ENCODE data around the gene FAM200A. TPM values are rescaled to one million over a fixed set of nuclear protein-coding genes. Genes with fewer than 3 reads are reported as not detected.

FAM200A gene
- total and polyA plus RNA-seq, 2 of the 4 experiments (the other 2 are of a cell fraction): 5.9 to 6.0 TPM

DNA sequence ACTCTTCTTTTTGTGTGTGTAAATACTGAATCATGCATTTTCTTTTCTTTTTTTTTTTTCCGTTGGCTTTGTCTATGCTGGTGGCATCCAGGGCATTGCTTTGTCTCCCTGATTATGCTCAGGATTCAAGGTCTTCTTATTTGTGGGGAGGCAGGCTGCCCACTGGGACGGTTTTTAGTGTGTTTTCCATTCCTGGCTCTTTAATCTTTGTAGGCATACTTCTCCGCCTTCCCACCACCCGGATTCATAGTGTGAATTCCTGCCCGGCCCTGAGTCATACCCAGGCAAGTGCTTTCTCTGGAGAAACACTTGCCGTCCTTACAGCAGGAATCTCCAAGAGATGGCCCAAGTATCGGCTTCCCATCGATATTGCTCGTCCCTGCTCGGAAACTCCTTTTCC is 11.7 kb upstream of the FAM200A start:
- intact Hi-C loops (cut with micrococcal nuclease): loop anchor here (2.0 to 5.0 kb wide), 2 partner anchors 54 to 59 kb away; partner anchors contain the start of genes ZKSCAN5 and ZSCAN25
- BruUV-seq (replicated peaks): no TSS peak

More for the DNA sequence above, 11.7 kb upstream of the FAM200A start:
- peaks cover 17% of the 10 kb centered on the region for H3K4me1 ChIP-seq (ENCODE audit: control insufficient read depth, insufficient read depth, low read length)
- no peak overlapping the region for H2AK5ac ChIP-seq (ENCODE audit: low read depth, low read length)
- H3K27ac ChIP-seq (ENCODE audit: insufficient read depth, low read length): peak overlapping the region; percentile 67
- no CpG with 5 or more reads among the region's 10 CpGs for WGBS, 2 experiments (ENCODE audit: extremely low coverage in 2 of 2, insufficient read length in 1 of 2)
- no peaks in the 10 kb centered on the region for H3K9me3 ChIP-seq (ENCODE audit: control insufficient read depth, insufficient read depth, low read length)
- TF ChIP-seq RFX5 (IDR thresholded peaks at IDR 0.05; ENCODE audit: low read depth, low read length) (no peak), MAFK (IDR thresholded peaks at IDR 0.05; ENCODE audit: low read depth, low read length) (no peak), FOS (IDR thresholded peaks at IDR 0.05; ENCODE audit: low read depth, low read length) (peak; percentile 51; the same call in 1 of the 2 replicates), CHD1 (IDR thresholded peaks at IDR 0.05; ENCODE audit: low read depth, low read length) (peak; percentile 66; the same call in 1 of the 2 replicates), MAZ (IDR thresholded peaks at IDR 0.05; ENCODE audit: borderline replicate concordance, low read depth, low read length) (no peak; the same call in 1 of the 2 replicates), RCOR1 (IDR thresholded peaks at IDR 0.05; ENCODE audit: insufficient replicate concordance, low read length) (peak; percentile 51), POLR2A (IDR thresholded peaks at IDR 0.05; ENCODE audit: low read depth, low read length) (no peak), SMC3 (IDR thresholded peaks at IDR 0.05; ENCODE audit: low read depth, low read length) (no peak)
- TF ChIP-seq, protein P1, sequence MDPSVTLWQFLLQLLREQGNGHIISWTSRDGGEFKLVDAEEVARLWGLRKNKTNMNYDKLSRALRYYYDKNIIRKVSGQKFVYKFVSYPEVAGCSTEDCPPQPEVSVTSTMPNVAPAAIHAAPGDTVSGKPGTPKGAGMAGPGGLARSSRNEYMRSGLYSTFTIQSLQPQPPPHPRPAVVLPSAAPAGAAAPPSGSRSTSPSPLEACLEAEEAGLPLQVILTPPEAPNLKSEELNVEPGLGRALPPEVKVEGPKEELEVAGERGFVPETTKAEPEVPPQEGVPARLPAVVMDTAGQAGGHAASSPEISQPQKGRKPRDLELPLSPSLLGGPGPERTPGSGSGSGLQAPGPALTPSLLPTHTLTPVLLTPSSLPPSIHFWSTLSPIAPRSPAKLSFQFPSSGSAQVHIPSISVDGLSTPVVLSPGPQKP (IDR thresholded peaks at IDR 0.05; ENCODE audit: borderline replicate concordance, low read depth, low read length): no peak
- peak overlapping the region; percentile 73; the same call in 2 of the 3 replicates for H2BK15ac ChIP-seq (ENCODE audit: low read depth, low read length)
- H3K9ac ChIP-seq (ENCODE audit: low read depth, low read length): no peak overlapping the region; the same call in 1 of the 2 replicates
- peak; percentile 80 for DNase-seq
- H2BK5ac ChIP-seq (ENCODE audit: low read depth, low read length, poor library complexity, severe bottlenecking): peak overlapping the region; percentile 82
- dilution Hi-C loops (cut with HindIII; ENCODE audit: low sequenced_read_pairs, unreplicated experiment): no loop called here
- peak overlapping the region; percentile 16 to 83; a peak in 2 of 4 replicates for H4K8ac ChIP-seq (ENCODE audit: low read depth in 2 of 2, low read length in 2 of 2)
- peak overlapping the region; percentile 75 for H2BK20ac ChIP-seq (ENCODE audit: low read depth, low read length)
- no peak overlapping the region for H2AFZ ChIP-seq (replicated peaks; ENCODE audit: low read length, poor library complexity)
- H3K36me3 ChIP-seq (ENCODE audit: control insufficient read depth, insufficient read depth, low read length): peaks cover 56% of the 10 kb centered on the region
- H3K4me2 ChIP-seq (ENCODE audit: low read depth, low read length): peak overlapping the region; percentile 60; the same call in 1 of the 2 replicates
- peak overlapping the region; percentile 21 for H3K23ac ChIP-seq (ENCODE audit: low read depth, low read length)
- H3K79me1 ChIP-seq (ENCODE audit: low read depth in 1 of 2, low read length in 2 of 2): peaks cover 41 to 62% of the 10 kb centered on the region in 2 experiments
- peak overlapping the region; percentile 83; the same call in 1 of the 2 replicates for H4K5ac ChIP-seq (ENCODE audit: low read depth, low read length)
- H4K91ac ChIP-seq (ENCODE audit: insufficient read depth, low read depth, low read length): peak overlapping the region; percentile 67; the same call in 1 of the 2 replicates
- peak overlapping the region; percentile 55; the same call in 1 of the 2 replicates for H3K18ac ChIP-seq (ENCODE audit: low read depth, low read length)
- POLR2A ChIA-PET (ENCODE audit: unreplicated experiment): no interaction called here
- H2BK120ac ChIP-seq (ENCODE audit: low read depth, low read length): peak overlapping the region; percentile 53
- peak overlapping the region; percentile 65 for H3K4ac ChIP-seq (ENCODE audit: low read depth, low read length)
- no peaks in the 10 kb centered on the region for H3K27me3 ChIP-seq (ENCODE audit: control insufficient read depth, insufficient read depth, low read length)
- peaks cover 12% of the 10 kb centered on the region for H4K20me1 ChIP-seq (ENCODE audit: insufficient read depth, low read length)
- in situ Hi-C loops (cut with MboI; ENCODE audit: low sequenced_read_pairs): loop anchor here (5.0 kb wide), 1 partner anchor 54 kb away; the partner anchor contains the start of gene ZSCAN25
- H3K9me1 ChIP-seq (ENCODE audit: insufficient read depth, low read length): peaks cover 26% of the 10 kb centered on the region
- ATAC-seq (ENCODE audit: low read depth): peak; percentile 18
- H3K14ac ChIP-seq (replicated peaks; ENCODE audit: low read depth, low read length): peak overlapping the region; percentile 8; the same call in 1 of the 2 replicates
- CTCF ChIA-PET: interaction anchor here (0.6 kb wide), 1 partner anchor 83 kb away, joined by 3 read pairs; no protein-coding TSS in a partner anchor
- H3K56ac ChIP-seq (ENCODE audit: extremely low read depth, insufficient read depth, low read length): peak overlapping the region; percentile 54
- no peak overlapping the region for H3K4me3 ChIP-seq (ENCODE audit: insufficient read depth, low read depth, low read length)
- H2AK9ac ChIP-seq (replicated peaks; ENCODE audit: low read depth, low read length, poor library complexity): no peak overlapping the region

Data from IMR-90 (cell line).